ENCODE results near the gene TSPEAR. TPM values are rescaled to one million over a fixed set of nuclear protein-coding genes. Genes with fewer than 3 reads are reported as not detected.

The TSPEAR gene
- total RNA-seq, 1 experiment from 2014 or later, result not detected

DNA sequence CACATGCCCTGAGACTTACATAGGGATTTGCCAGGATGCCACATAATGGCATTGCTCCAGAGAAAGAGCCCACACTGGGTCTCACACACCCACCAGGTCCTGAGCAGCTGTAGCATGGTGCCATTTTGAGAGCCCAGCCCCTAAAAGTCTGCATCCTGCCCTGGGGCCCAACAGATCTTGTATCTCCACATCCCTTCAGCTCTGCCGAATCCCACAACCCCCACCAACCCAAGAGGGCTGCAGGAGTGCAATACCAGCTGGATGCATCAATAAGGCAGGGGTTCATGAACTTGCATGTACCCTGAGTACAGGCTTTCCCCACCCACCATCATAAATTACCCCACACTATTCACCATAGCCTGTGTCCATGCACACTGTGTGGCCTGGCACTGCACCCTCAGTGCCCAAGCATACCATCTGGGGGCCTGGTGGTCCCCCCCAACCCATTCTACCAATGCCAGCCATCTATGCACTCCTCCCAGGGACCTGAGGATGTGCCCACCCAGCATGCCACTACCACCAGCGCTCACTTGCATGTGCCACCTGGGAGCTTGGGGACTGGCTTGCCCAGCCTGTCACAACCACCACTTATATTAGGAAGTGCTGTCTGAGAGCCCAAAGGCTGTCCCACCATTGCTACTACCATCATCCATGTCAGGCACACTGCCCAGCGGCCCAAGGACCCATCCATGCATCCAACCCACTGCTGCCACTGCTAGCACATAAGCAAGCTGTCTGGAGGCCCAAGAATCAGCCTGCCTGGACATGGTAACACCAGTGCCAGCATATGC is 40.5 kb downstream of the TSPEAR start:
- DNase-seq (ENCODE audit: low read depth, low spot score) (no peak), ATAC-seq (no peak)
- Histone ChIP-seq H3K9me3 (ENCODE audit: control insufficient read depth, insufficient read depth, low read depth, low read length) (no peaks in the 10 kb centered on the region), H3K27me3 (ENCODE audit: control insufficient read depth, insufficient read depth, low read length) (no peaks in the 10 kb centered on the region; the same call in 1 of the 2 replicates), H3K4me3 (ENCODE audit: low read depth in 2 of 2, low read length in 2 of 2) (no peak overlapping the region), H3K4me1 (ENCODE audit: control insufficient read depth, insufficient read depth, low read length) (no peaks in the 10 kb centered on the region), H3K27ac (ENCODE audit: low read length) (no peak overlapping the region), H3K36me3 (ENCODE audit: control insufficient read depth, insufficient read depth, low read length) (no peaks in the 10 kb centered on the region)
- in situ Hi-C loops (cut with HindIII; ENCODE audit: low pct_unique_long_range_greater_than_20kb, low sequenced_read_pairs) (no loop called here), intact Hi-C loops (cut with micrococcal nuclease; ENCODE audit: unreplicated experiment) (no loop called here)
- TF ChIP-seq TCF7L2 (IDR thresholded peaks at IDR 0.05; ENCODE audit: low read depth, low read length) (no peak), POLR2AphosphoS5 (IDR thresholded peaks at IDR 0.05; ENCODE audit: low read depth, low read length) (no peak), SIN3A (IDR thresholded peaks at IDR 0.05; ENCODE audit: borderline replicate concordance, insufficient read depth, low read depth, low read length) (no peak)
- TF ChIP-seq, protein P1, sequence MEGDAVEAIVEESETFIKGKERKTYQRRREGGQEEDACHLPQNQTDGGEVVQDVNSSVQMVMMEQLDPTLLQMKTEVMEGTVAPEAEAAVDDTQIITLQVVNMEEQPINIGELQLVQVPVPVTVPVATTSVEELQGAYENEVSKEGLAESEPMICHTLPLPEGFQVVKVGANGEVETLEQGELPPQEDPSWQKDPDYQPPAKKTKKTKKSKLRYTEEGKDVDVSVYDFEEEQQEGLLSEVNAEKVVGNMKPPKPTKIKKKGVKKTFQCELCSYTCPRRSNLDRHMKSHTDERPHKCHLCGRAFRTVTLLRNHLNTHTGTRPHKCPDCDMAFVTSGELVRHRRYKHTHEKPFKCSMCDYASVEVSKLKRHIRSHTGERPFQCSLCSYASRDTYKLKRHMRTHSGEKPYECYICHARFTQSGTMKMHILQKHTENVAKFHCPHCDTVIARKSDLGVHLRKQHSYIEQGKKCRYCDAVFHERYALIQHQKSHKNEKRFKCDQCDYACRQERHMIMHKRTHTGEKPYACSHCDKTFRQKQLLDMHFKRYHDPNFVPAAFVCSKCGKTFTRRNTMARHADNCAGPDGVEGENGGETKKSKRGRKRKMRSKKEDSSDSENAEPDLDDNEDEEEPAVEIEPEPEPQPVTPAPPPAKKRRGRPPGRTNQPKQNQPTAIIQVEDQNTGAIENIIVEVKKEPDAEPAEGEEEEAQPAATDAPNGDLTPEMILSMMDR (IDR thresholded peaks at IDR 0.05), result no peak
- TF ChIP-seq, protein P2, sequence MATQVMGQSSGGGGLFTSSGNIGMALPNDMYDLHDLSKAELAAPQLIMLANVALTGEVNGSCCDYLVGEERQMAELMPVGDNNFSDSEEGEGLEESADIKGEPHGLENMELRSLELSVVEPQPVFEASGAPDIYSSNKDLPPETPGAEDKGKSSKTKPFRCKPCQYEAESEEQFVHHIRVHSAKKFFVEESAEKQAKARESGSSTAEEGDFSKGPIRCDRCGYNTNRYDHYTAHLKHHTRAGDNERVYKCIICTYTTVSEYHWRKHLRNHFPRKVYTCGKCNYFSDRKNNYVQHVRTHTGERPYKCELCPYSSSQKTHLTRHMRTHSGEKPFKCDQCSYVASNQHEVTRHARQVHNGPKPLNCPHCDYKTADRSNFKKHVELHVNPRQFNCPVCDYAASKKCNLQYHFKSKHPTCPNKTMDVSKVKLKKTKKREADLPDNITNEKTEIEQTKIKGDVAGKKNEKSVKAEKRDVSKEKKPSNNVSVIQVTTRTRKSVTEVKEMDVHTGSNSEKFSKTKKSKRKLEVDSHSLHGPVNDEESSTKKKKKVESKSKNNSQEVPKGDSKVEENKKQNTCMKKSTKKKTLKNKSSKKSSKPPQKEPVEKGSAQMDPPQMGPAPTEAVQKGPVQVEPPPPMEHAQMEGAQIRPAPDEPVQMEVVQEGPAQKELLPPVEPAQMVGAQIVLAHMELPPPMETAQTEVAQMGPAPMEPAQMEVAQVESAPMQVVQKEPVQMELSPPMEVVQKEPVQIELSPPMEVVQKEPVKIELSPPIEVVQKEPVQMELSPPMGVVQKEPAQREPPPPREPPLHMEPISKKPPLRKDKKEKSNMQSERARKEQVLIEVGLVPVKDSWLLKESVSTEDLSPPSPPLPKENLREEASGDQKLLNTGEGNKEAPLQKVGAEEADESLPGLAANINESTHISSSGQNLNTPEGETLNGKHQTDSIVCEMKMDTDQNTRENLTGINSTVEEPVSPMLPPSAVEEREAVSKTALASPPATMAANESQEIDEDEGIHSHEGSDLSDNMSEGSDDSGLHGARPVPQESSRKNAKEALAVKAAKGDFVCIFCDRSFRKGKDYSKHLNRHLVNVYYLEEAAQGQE (IDR thresholded peaks at IDR 0.05; ENCODE audit: insufficient read depth in 1 of 2, low read depth in 2 of 2, low read length in 1 of 2), result no peak
- ChIA-PET POLR2A (no interaction called here), CTCF (no interaction called here)
- no TSS peak for BruUV-seq (replicated peaks)

DNA sequence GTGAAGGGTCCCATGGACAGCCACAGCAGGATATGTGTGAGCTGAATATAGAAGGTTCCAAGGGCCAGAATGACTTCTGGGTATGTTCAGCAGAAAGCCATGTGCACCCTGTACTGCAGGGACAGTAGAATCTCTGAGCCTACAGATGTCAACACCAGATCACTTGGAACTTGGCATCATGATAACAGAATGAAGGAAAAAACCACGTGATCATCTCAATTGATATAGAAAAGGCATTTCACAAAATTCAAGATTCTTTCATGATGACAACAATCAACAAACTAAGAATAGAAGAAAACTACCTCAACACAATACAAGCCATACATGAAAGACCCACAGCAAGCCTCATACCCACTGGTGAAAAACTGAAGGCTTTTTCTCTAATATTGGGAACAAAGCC is 43.8 kb downstream of the TSPEAR start:
- DNase-seq (ENCODE audit: low read depth, low spot score) (no peak), ATAC-seq (no peak)
- no peaks in the 10 kb centered on the region for H3K36me3 ChIP-seq (ENCODE audit: control insufficient read depth, insufficient read depth, low read length)
- no peak overlapping the region for H3K4me3 ChIP-seq (ENCODE audit: low read depth in 2 of 2, low read length in 2 of 2)
- intact Hi-C loops (cut with micrococcal nuclease; ENCODE audit: unreplicated experiment), result no loop called here
- H3K27ac ChIP-seq (ENCODE audit: low read length), result no peak overlapping the region
- H3K4me1 ChIP-seq (ENCODE audit: control insufficient read depth, insufficient read depth, low read length), result no peaks in the 10 kb centered on the region
- H3K27me3 ChIP-seq (ENCODE audit: control insufficient read depth, insufficient read depth, low read length), result no peaks in the 10 kb centered on the region
- no peaks in the 10 kb centered on the region for H3K9me3 ChIP-seq (ENCODE audit: control insufficient read depth, insufficient read depth, low read depth, low read length)
- TF ChIP-seq POLR2AphosphoS5 (IDR thresholded peaks at IDR 0.05; ENCODE audit: low read depth, low read length) (no peak), TCF7L2 (IDR thresholded peaks at IDR 0.05; ENCODE audit: low read depth, low read length) (no peak), SIN3A (IDR thresholded peaks at IDR 0.05; ENCODE audit: borderline replicate concordance, insufficient read depth, low read depth, low read length) (no peak)
- TF ChIP-seq, protein P1 (IDR thresholded peaks at IDR 0.05), result no peak
- TF ChIP-seq, protein P2 (IDR thresholded peaks at IDR 0.05; ENCODE audit: insufficient read depth in 1 of 2, low read depth in 2 of 2, low read length in 1 of 2), result no peak
- no TSS peak for BruUV-seq (replicated peaks)
- ChIA-PET CTCF (no interaction called here), POLR2A (no interaction called here)
- in situ Hi-C loops (cut with HindIII; ENCODE audit: low pct_unique_long_range_greater_than_20kb, low sequenced_read_pairs), result no loop called here
